ENCODE data around the gene FAM124A.

Gene FAM124A

DNA sequence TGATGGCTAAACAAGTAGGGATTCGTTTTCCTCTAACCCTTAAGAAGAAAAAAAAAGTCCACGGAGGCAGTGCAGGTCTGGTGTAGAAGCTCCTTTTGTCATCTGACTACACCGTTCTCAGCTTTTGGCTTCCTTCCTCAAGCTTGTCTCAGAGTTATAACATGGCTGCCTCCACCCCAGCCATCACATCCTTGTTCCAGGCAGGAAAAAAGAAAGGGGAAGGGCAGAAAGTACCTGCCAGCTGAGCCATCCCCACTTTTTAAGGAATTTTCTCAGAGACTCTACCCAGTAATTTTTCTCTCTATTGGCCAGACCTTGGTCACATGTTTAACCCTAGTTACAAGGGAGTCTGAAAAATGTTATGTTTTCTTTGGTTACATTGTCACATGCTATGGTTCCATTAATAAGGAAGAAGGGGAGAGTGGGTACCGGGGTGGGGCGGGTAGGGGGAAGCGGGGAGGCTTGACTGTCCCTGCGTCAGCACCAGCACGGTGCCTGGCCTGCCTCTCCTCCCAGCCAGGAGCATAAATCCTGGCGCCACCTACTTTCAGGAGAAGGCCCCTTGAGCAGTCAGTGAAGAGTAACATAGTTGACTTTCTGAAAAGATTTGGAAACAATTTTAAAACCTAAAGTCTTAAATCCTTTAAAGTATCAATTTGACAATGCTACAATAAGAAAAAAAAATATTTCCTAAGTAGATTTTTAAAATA, 11.1 kb downstream of the FAM124A start:
- peaks cover 0 to 5% (median 0%) of the 10 kb centered on the region in 4 experiments for H3K4me1 ChIP-seq (ENCODE audit: control extremely low read depth in 1 of 4, control insufficient read depth in 4 of 4, insufficient read depth in 4 of 4, low read length in 3 of 4)
- H3K9me3 ChIP-seq (ENCODE audit: control extremely low read depth in 1 of 5, control insufficient read depth in 4 of 5, insufficient read depth in 2 of 5, low read depth in 1 of 5, low read length in 4 of 5), result no peaks in the 10 kb centered on the region
- ChIA-PET CTCF (interaction anchor here (1.0 kb wide), 1 partner anchor 9 kb away, joined by 3 read pairs; no protein-coding TSS in a partner anchor), POLR2A (no interaction called here)
- no peak overlapping the region for H3K27ac ChIP-seq (ENCODE audit: insufficient read depth in 1 of 2, low read depth in 1 of 2, low read length in 2 of 2, poor library complexity in 1 of 2, severe bottlenecking in 2 of 2)
- DNase-seq, result no peak
- peaks cover 0 to 23% (median 4%) of the 10 kb centered on the region in 5 experiments for H3K27me3 ChIP-seq (replicated peaks in 2 of 5; ENCODE audit: control insufficient read depth in 4 of 5, insufficient read depth in 5 of 5, low read length in 4 of 5)
- no peak overlapping the region for H3K4me3 ChIP-seq (ENCODE audit: control insufficient read depth in 1 of 7, extremely low read depth in 1 of 7, insufficient read depth in 4 of 7, low read depth in 2 of 7, low read length in 6 of 7)
- no peaks in the 10 kb centered on the region for H3K36me3 ChIP-seq (ENCODE audit: control insufficient read depth in 4 of 4, insufficient read depth in 4 of 4, low read length in 3 of 4)
- 96% methylated on average over 6 of the region's 9 CpGs for WGBS (ENCODE audit: insufficient coverage)

DNA sequence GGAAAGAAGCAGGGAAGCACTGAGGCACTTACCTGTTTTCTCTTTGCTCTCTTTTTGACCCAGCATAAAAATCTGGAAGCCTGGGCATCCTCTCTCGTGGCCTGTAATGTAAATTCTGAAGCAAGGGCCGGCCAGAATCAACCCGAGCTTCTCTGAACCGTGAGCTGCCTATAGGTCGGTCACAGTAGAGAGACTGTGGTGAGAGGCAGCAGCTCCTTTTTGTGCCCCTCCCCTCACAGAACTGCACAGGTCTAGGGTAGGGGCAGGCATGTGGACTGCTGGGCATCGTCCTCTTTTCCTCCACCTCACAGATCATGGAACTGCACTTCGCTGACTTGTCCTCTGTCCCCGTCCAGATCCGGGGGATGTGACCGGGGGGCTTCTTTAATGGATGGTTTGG, 12.5 kb downstream of the FAM124A start:
- H3K9me3 ChIP-seq (ENCODE audit: control extremely low read depth in 1 of 5, control insufficient read depth in 4 of 5, insufficient read depth in 2 of 5, low read depth in 1 of 5, low read length in 4 of 5), result no peaks in the 10 kb centered on the region
- peaks cover 0 to 20% (median 0%) of the 10 kb centered on the region in 5 experiments for H3K27me3 ChIP-seq (replicated peaks in 2 of 5; ENCODE audit: control insufficient read depth in 4 of 5, insufficient read depth in 5 of 5, low read length in 4 of 5)
- no peak for DNase-seq
- no peak overlapping the region for H3K27ac ChIP-seq (ENCODE audit: insufficient read depth in 1 of 2, low read depth in 1 of 2, low read length in 2 of 2, poor library complexity in 1 of 2, severe bottlenecking in 2 of 2)
- 96% methylated on average over 6 of the region's 10 CpGs for WGBS (ENCODE audit: insufficient coverage)
- ChIA-PET POLR2A (no interaction called here), CTCF (interaction anchor here (1.0 to 2.3 kb wide), 2 partner anchors 10 kb away, joined by 3 to 6 read pairs; no protein-coding TSS in a partner anchor)
- no peaks in the 10 kb centered on the region for H3K36me3 ChIP-seq (ENCODE audit: control insufficient read depth in 4 of 4, insufficient read depth in 4 of 4, low read length in 3 of 4)
- H3K4me3 ChIP-seq (ENCODE audit: control insufficient read depth in 1 of 7, extremely low read depth in 1 of 7, insufficient read depth in 4 of 7, low read depth in 2 of 7, low read length in 6 of 7), result no peak overlapping the region
- H3K4me1 ChIP-seq (ENCODE audit: control extremely low read depth in 1 of 4, control insufficient read depth in 4 of 4, insufficient read depth in 4 of 4, low read length in 3 of 4), result peaks cover 0 to 5% (median 0%) of the 10 kb centered on the region in 4 experiments

DNA sequence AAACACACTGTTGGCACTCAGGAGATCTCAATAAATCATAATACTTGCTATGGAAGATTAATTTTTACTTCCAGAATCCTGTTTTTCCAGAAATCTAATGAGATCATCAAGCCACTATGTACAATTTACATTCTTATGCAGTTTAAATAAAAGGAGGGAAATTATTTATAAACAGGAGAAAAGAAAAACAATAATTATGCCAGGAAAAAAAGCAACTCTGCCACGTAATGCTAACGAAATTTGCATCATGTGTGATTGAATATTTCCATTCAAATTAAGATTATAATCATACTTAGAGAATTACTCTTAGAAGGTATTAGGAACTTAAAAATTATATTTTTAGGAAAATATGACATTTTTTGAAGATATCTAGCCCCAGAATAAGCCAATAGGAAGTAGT, 13.0 kb downstream of the FAM124A start:
- Histone ChIP-seq H3K27me3 (replicated peaks in 2 of 5; ENCODE audit: control insufficient read depth in 4 of 5, insufficient read depth in 5 of 5, low read length in 4 of 5) (peaks cover 0 to 18% (median 0%) of the 10 kb centered on the region in 5 experiments), H3K9me3 (ENCODE audit: control extremely low read depth in 1 of 5, control insufficient read depth in 4 of 5, insufficient read depth in 2 of 5, low read depth in 1 of 5, low read length in 4 of 5) (no peaks in the 10 kb centered on the region), H3K4me1 (ENCODE audit: control extremely low read depth in 1 of 4, control insufficient read depth in 4 of 4, insufficient read depth in 4 of 4, low read length in 3 of 4) (peaks cover 0 to 5% (median 0%) of the 10 kb centered on the region in 4 experiments), H3K36me3 (ENCODE audit: control insufficient read depth in 4 of 4, insufficient read depth in 4 of 4, low read length in 3 of 4) (no peaks in the 10 kb centered on the region), H3K4me3 (ENCODE audit: control insufficient read depth in 1 of 7, extremely low read depth in 1 of 7, insufficient read depth in 4 of 7, low read depth in 2 of 7, low read length in 6 of 7) (no peak overlapping the region), H3K27ac (ENCODE audit: insufficient read depth in 1 of 2, low read depth in 1 of 2, low read length in 2 of 2, poor library complexity in 1 of 2, severe bottlenecking in 2 of 2) (no peak overlapping the region)
- WGBS (ENCODE audit: insufficient coverage), result no CpG with 5 or more reads among the region's 2 CpGs
- CTCF ChIA-PET, result interaction anchor here (2.3 kb wide), 1 partner anchor 9 kb away, joined by 6 read pairs; no protein-coding TSS in a partner anchor
- POLR2A ChIA-PET, result no interaction called here
- no peak for DNase-seq

DNA sequence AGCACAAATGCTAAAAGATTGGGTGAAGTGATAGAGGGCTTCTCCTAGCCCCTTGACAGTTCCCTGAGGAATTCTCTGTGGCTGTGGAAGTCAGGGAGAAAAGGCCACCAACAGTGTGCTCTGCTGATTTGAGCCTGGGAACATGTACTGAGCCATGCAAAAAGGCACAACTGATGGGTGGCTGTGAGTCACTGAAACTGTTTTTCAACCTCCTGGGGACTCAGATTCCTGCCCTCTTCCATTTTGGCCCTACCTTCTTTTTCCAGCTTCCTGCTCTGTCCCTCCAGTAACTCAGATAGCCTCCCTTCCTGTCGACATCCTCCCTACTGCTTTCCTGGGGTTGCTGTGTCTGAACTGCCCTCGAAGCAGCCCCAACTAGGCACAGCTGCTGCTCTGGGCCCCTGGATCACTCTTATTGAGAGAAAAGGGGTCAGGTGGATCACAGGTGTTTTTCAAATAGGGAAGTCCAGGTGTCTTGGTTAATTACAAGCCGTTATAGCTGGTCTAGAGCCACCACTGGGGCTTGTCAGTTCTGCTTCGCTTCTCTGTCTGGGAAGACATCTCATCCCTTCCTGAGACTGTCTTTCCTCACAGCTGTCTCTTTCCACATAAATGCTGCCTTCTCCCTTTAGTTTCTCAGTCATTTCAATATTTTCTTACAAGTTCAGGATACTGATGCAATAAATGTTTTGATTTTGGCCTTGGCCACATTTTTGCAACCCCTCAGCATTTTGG, 13.7 kb downstream of the FAM124A start:
- DNase-seq, result no peak
- Histone ChIP-seq H3K4me1 (ENCODE audit: control extremely low read depth in 1 of 4, control insufficient read depth in 4 of 4, insufficient read depth in 4 of 4, low read length in 3 of 4) (no peaks in the 10 kb centered on the region), H3K4me3 (ENCODE audit: control insufficient read depth in 1 of 7, extremely low read depth in 1 of 7, insufficient read depth in 4 of 7, low read depth in 2 of 7, low read length in 6 of 7) (no peak overlapping the region), H3K27ac (ENCODE audit: insufficient read depth in 1 of 2, low read depth in 1 of 2, low read length in 2 of 2, poor library complexity in 1 of 2, severe bottlenecking in 2 of 2) (no peak overlapping the region), H3K9me3 (ENCODE audit: control extremely low read depth in 1 of 5, control insufficient read depth in 4 of 5, insufficient read depth in 2 of 5, low read depth in 1 of 5, low read length in 4 of 5) (no peaks in the 10 kb centered on the region), H3K27me3 (replicated peaks in 2 of 5; ENCODE audit: control insufficient read depth in 4 of 5, insufficient read depth in 5 of 5, low read length in 4 of 5) (peaks cover 0 to 15% (median 0%) of the 10 kb centered on the region in 5 experiments), H3K36me3 (ENCODE audit: control insufficient read depth in 4 of 4, insufficient read depth in 4 of 4, low read length in 3 of 4) (no peaks in the 10 kb centered on the region)
- CTCF ChIA-PET, result interaction anchor here (0.6 to 2.3 kb wide), 6 partner anchors 8 to 50 kb away, joined by 3 to 6 read pairs (median 3); no protein-coding TSS in a partner anchor
- WGBS (ENCODE audit: insufficient coverage), result 68% methylated on average over 3 of the region's 4 CpGs
- POLR2A ChIA-PET, result no interaction called here

DNA sequence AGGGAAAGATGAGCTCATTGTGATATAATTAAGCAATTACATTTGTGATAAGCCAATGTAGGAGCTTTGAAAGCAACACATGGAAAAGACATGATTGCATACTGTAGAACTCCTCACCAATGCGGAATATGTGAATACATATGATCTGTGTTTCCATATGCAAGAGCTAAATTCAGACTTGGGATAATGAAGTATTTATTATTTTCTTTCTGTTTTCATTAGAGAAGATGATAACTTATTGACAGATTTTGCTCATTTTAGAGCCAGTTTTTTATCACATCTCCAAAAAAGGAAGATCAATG, 14.2 kb downstream of the FAM124A start:
- Histone ChIP-seq H3K4me1 (ENCODE audit: control extremely low read depth in 1 of 4, control insufficient read depth in 4 of 4, insufficient read depth in 4 of 4, low read length in 3 of 4) (no peaks in the 10 kb centered on the region), H3K36me3 (ENCODE audit: control insufficient read depth in 4 of 4, insufficient read depth in 4 of 4, low read length in 3 of 4) (no peaks in the 10 kb centered on the region), H3K9me3 (ENCODE audit: control extremely low read depth in 1 of 5, control insufficient read depth in 4 of 5, insufficient read depth in 2 of 5, low read depth in 1 of 5, low read length in 4 of 5) (no peaks in the 10 kb centered on the region), H3K4me3 (ENCODE audit: control insufficient read depth in 1 of 7, extremely low read depth in 1 of 7, insufficient read depth in 4 of 7, low read depth in 2 of 7, low read length in 6 of 7) (no peak overlapping the region), H3K27me3 (replicated peaks in 2 of 5; ENCODE audit: control insufficient read depth in 4 of 5, insufficient read depth in 5 of 5, low read length in 4 of 5) (peaks cover 0 to 12% (median 0%) of the 10 kb centered on the region in 5 experiments), H3K27ac (ENCODE audit: insufficient read depth in 1 of 2, low read depth in 1 of 2, low read length in 2 of 2, poor library complexity in 1 of 2, severe bottlenecking in 2 of 2) (no peak overlapping the region)
- DNase-seq, result no peak
- ChIA-PET CTCF (interaction anchor here (0.8 to 2.3 kb wide), 5 partner anchors 8 to 50 kb away, joined by 3 to 6 read pairs (median 3); no protein-coding TSS in a partner anchor), POLR2A (no interaction called here)
- WGBS (ENCODE audit: insufficient coverage), result no CpG with 5 or more reads among the region's 1 CpG

DNA sequence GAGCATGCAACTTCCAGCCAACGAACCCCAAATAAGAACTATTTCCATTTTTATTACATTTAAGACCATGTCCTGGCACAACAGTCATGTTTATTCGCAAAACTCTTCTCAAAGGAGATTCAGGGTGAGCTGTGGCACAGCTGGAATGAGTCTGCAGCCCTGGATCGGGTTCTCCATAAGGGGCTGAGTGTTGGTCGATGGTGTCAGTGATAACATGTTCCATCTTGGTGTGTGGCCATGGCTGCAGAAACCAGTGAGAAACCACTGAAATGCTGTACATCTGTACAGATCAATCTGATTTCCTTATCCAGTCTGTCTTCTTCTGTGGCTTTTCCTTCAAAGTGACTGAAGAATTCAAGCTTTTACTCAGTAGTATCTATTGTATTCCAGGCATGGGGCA, 15.2 kb downstream of the FAM124A start:
- H3K36me3 ChIP-seq (ENCODE audit: control insufficient read depth in 4 of 4, insufficient read depth in 4 of 4, low read length in 3 of 4), result no peaks in the 10 kb centered on the region
- CTCF ChIA-PET, result interaction anchor here (1.1 kb wide), 1 partner anchor 23 kb away, joined by 3 read pairs; no protein-coding TSS in a partner anchor
- H3K27me3 ChIP-seq (replicated peaks in 2 of 5; ENCODE audit: control insufficient read depth in 4 of 5, insufficient read depth in 5 of 5, low read length in 4 of 5), result peaks cover 0 to 8% (median 0%) of the 10 kb centered on the region in 5 experiments
- H3K9me3 ChIP-seq (ENCODE audit: control extremely low read depth in 1 of 5, control insufficient read depth in 4 of 5, insufficient read depth in 2 of 5, low read depth in 1 of 5, low read length in 4 of 5), result no peaks in the 10 kb centered on the region
- POLR2A ChIA-PET, result no interaction called here
- 96% methylated on average over 3 of the region's 4 CpGs for WGBS (ENCODE audit: insufficient coverage)
- H3K4me1 ChIP-seq (ENCODE audit: control extremely low read depth in 1 of 4, control insufficient read depth in 4 of 4, insufficient read depth in 4 of 4, low read length in 3 of 4), result no peaks in the 10 kb centered on the region
- no peak overlapping the region for H3K27ac ChIP-seq (ENCODE audit: insufficient read depth in 1 of 2, low read depth in 1 of 2, low read length in 2 of 2, poor library complexity in 1 of 2, severe bottlenecking in 2 of 2)
- no peak for DNase-seq
- no peak overlapping the region for H3K4me3 ChIP-seq (ENCODE audit: control insufficient read depth in 1 of 7, extremely low read depth in 1 of 7, insufficient read depth in 4 of 7, low read depth in 2 of 7, low read length in 6 of 7)

DNA sequence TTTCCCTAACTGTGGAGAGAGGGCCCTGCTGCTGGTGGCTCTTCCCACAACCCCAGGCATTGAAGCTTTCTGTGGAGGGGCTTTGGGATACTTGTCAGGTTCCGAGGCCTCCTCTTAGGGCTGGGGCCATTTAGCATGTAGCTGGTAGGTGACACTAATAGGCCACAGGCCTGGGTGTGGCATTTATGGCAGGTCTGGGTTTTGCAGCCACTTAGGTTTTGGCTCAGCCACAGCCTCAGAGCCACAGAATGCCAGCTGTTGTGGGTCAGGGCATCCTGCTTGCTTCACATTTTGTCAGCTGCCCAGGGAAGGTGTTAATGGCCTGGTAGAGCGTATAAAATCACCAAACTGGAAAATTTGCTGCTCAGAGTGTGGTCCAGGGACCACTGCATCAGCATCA, 15.7 kb downstream of the FAM124A start:
- ChIA-PET POLR2A (no interaction called here), CTCF (interaction anchor here (1.1 kb wide), 1 partner anchor 23 kb away, joined by 3 read pairs; no protein-coding TSS in a partner anchor)
- Histone ChIP-seq H3K4me1 (ENCODE audit: control extremely low read depth in 1 of 4, control insufficient read depth in 4 of 4, insufficient read depth in 4 of 4, low read length in 3 of 4) (no peaks in the 10 kb centered on the region), H3K27me3 (replicated peaks in 2 of 5; ENCODE audit: control insufficient read depth in 4 of 5, insufficient read depth in 5 of 5, low read length in 4 of 5) (peaks cover 0 to 8% (median 0%) of the 10 kb centered on the region in 5 experiments), H3K9me3 (ENCODE audit: control extremely low read depth in 1 of 5, control insufficient read depth in 4 of 5, insufficient read depth in 2 of 5, low read depth in 1 of 5, low read length in 4 of 5) (no peaks in the 10 kb centered on the region), H3K36me3 (ENCODE audit: control insufficient read depth in 4 of 4, insufficient read depth in 4 of 4, low read length in 3 of 4) (no peaks in the 10 kb centered on the region), H3K27ac (ENCODE audit: insufficient read depth in 1 of 2, low read depth in 1 of 2, low read length in 2 of 2, poor library complexity in 1 of 2, severe bottlenecking in 2 of 2) (no peak overlapping the region), H3K4me3 (ENCODE audit: control insufficient read depth in 1 of 7, extremely low read depth in 1 of 7, insufficient read depth in 4 of 7, low read depth in 2 of 7, low read length in 6 of 7) (no peak overlapping the region)
- no peak for DNase-seq
- WGBS (ENCODE audit: insufficient coverage), result 100% methylated on average over 2 of the region's 2 CpGs
